ENCODE measurements around the gene BHMT. TPM values are rescaled to one million over a fixed set of nuclear protein-coding genes. Genes with fewer than 3 reads are reported as not detected.
"Not testable (repeated sequence)": the region's sequence is repeated elsewhere in the genome, so short reads cannot be mapped to it uniquely, and the experiment has no call there.

The BHMT gene
- total RNA-seq, 1 donor from 2014 or later: 0.34 TPM

GRCh38 chr5:79168031-79168430 is 56.4 kb downstream of the BHMT start:
- Mint-ChIP-seq H3K4me3 (no peak overlapping the region), H3K27me3 (no peaks in the 10 kb centered on the region), H3K27ac (no peak overlapping the region), H3K9me3 (no peaks in the 10 kb centered on the region), H3K36me3 (no peaks in the 10 kb centered on the region), H3K4me1 (ENCODE audit: unreplicated experiment) (peaks cover 6% of the 10 kb centered on the region)
- TF ChIP-seq CTCF (conservative IDR thresholded peaks at IDR 0.05): no peak
- no peak for DNase-seq (ENCODE audit: extremely low spot score, unreplicated experiment)

GRCh38 chr5:79170661-79171060 is 59.1 kb downstream of the BHMT start:
- H3K4me3 Mint-ChIP-seq: no peak overlapping the region
- TF ChIP-seq CTCF (conservative IDR thresholded peaks at IDR 0.05): no peak
- no peak overlapping the region for H3K27ac Mint-ChIP-seq
- no peaks in the 10 kb centered on the region for H3K36me3 Mint-ChIP-seq
- H3K9me3 Mint-ChIP-seq: no peaks in the 10 kb centered on the region
- no peak for DNase-seq (ENCODE audit: extremely low spot score, unreplicated experiment)
- H3K4me1 Mint-ChIP-seq (ENCODE audit: unreplicated experiment): peaks cover 6% of the 10 kb centered on the region
- no peaks in the 10 kb centered on the region for H3K27me3 Mint-ChIP-seq

- H3K36me3 Mint-ChIP-seq: no peaks in the 10 kb centered on the region
- no peaks in the 10 kb centered on the region for H3K9me3 Mint-ChIP-seq
- no peak for TF ChIP-seq CTCF (conservative IDR thresholded peaks at IDR 0.05)
- no peak for DNase-seq (ENCODE audit: extremely low spot score, unreplicated experiment)
- no peaks in the 10 kb centered on the region for H3K27me3 Mint-ChIP-seq
- peaks cover 6% of the 10 kb centered on the region for H3K4me1 Mint-ChIP-seq (ENCODE audit: unreplicated experiment)
- H3K4me3 Mint-ChIP-seq: no peak overlapping the region
- no peak overlapping the region for H3K27ac Mint-ChIP-seq
These were observed 60.1 kb downstream of the BHMT start for GRCh38 chr5:79171635-79172245.

GRCh38 chr5:79172269-79172668 is 60.7 kb downstream of the BHMT start:
- Mint-ChIP-seq H3K27ac (no peak overlapping the region), H3K36me3 (no peaks in the 10 kb centered on the region), H3K9me3 (no peaks in the 10 kb centered on the region), H3K27me3 (no peaks in the 10 kb centered on the region), H3K4me1 (ENCODE audit: unreplicated experiment) (peaks cover 6% of the 10 kb centered on the region), H3K4me3 (no peak overlapping the region)
- no peak for TF ChIP-seq CTCF (conservative IDR thresholded peaks at IDR 0.05)
- DNase-seq (ENCODE audit: extremely low spot score, unreplicated experiment): no peak

- Mint-ChIP-seq H3K4me3 (no peak overlapping the region), H3K36me3 (no peaks in the 10 kb centered on the region), H3K4me1 (ENCODE audit: unreplicated experiment) (peaks cover 6% of the 10 kb centered on the region), H3K9me3 (no peaks in the 10 kb centered on the region), H3K27me3 (no peaks in the 10 kb centered on the region), H3K27ac (no peak overlapping the region)
- TF ChIP-seq CTCF (conservative IDR thresholded peaks at IDR 0.05): no peak
- DNase-seq (ENCODE audit: extremely low spot score, unreplicated experiment): no peak
These were observed 62.0 kb downstream of the BHMT start for GRCh38 chr5:79173626-79174025.

- not testable (repeated sequence) for H3K4me3 Mint-ChIP-seq; H3K9me3 Mint-ChIP-seq; H3K4me1 Mint-ChIP-seq (ENCODE audit: unreplicated experiment); H3K36me3 Mint-ChIP-seq; DNase-seq (ENCODE audit: extremely low spot score, unreplicated experiment); H3K27me3 Mint-ChIP-seq; H3K27ac Mint-ChIP-seq
These were observed 68.8 kb downstream of the BHMT start for GRCh38 chr5:79180449-79180848.

All from type B pancreatic cell (in vitro differentiated cells).